ENCODE results near the gene PYGO2.

DNA sequence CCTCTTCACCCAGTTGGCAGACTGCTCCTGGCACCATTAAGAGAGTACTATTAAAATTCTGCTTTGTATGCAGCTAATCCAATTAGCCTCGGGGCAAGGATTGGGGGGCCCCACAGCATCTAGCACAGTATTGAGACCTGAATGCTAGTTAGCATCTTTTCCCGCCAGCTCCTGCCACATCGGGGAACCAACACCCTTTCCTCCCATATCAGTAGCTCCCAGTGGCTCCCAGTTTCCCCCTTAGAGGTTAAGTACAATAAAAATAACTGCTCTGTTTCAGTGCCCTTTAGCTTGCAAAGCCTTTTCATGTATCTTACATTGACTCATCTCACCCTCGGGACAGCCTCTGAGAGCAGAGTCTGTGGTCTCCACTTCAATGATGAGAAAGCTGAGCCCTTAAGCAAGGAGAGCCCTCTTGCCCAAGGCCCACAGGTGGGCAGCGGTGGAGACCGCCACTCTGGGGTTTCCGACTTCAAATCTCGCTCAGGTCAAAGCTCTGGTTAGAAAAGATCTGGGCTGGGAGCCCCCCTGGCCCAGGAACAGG is 20.9 kb downstream of the PYGO2 start:
- TF ChIP-seq CTCF (IDR thresholded peaks at IDR 0.05) = no peak
- TF ChIP-seq POLR2A (IDR thresholded peaks at IDR 0.05) = no peak

Measured in thyroid gland (tissue), 4 donors.